Heart left ventricle (tissue), 16 donors: Measurements from ENCODE around the gene HAUS3. TPM values are rescaled to one million over a fixed set of nuclear protein-coding genes. Genes with fewer than 3 reads are reported as not detected.

ENCODE experiments used
- ATAC-seq, 4 donors: fragments of 200-7000 bp; cut with Tn5 transposase; one replicate each; pipeline ENCODE4 v1.9.1; 2020 to 2022; ENCODE audit warnings: moderate library complexity in 4 of 4, mild to moderate bottlenecking in 3 of 4, moderate number of reproducible peaks in 1 of 4
- DNase-seq, 5 donors: peaks; one replicate each; pipeline ENCODE4 v3.0.0-alpha.2; 2020
- H3K27ac ChIP-seq, 12 donors: fragments of 200-600 bp; sonication (generic) in 4 of 12; one replicate each; pipeline versions ENCODE4 v1.5.0 to v1.8.0; 2016 to 2022; ENCODE audit warnings: mild to moderate bottlenecking in 2 of 12
- H3K27me3 ChIP-seq, 9 donors: fragments of 200-600 bp; sonication (generic) in 2 of 9; one replicate each; pipeline versions ENCODE4 v1.5.1 to v1.8.0; 2016 to 2022; ENCODE audit warnings: mild to moderate bottlenecking in 3 of 9
- H3K36me3 ChIP-seq, 9 donors: fragments of 200-600 bp; sonication (generic) in 2 of 9; one replicate each; pipeline versions ENCODE4 v1.5.0 to v1.8.0; 2018 to 2022; ENCODE audit warnings: mild to moderate bottlenecking in 2 of 9
- H3K4me1 ChIP-seq, 12 donors: fragments of 200-600 bp; sonication (generic) in 4 of 12; one replicate each; pipeline versions ENCODE4 v1.5.0 to v1.8.0; 2016 to 2022; ENCODE audit warnings: mild to moderate bottlenecking in 3 of 12
- H3K4me3 ChIP-seq, 12 donors: fragments of 200-600 bp; sonication (generic) in 4 of 12; one replicate each; pipeline versions ENCODE4 v1.5.0 to v1.8.0; 2017 to 2022; ENCODE audit warnings: mild to moderate bottlenecking in 9 of 12, moderate library complexity in 4 of 12
- H3K9me3 ChIP-seq, 12 donors: fragments of 200-600 bp; sonication (generic) in 4 of 12; one replicate each; pipeline versions ENCODE4 v1.5.0 to v1.8.0; 2016 to 2022; ENCODE audit warnings: mild to moderate bottlenecking in 1 of 12
- CTCF ChIP-seq, 12 donors: fragments of 200-600 bp; sonication (generic) in 4 of 12; IDR thresholded peaks; one replicate each; pipeline versions ENCODE4 v1.5.0 to v1.8.0; 2018 to 2022; ENCODE audit warnings: antibody characterized with exemption in 12 of 12, mild to moderate bottlenecking in 5 of 12
- POLR2A ChIP-seq, 2 donors: fragments of 450-650 bp; IDR thresholded peaks; one replicate each; pipeline ENCODE4 v1.6.1; 2017; ENCODE audit warnings: antibody characterized with exemption in 2 of 2, mild to moderate bottlenecking in 2 of 2, moderate library complexity in 2 of 2
- WGBS, 4 donors: extraction: QIAGEN DNeasy Blood & Tissue Kit in 2 of 4; methylation state at CpG; one replicate each; pipeline versions ENCODE4 v1.1.5 to v1.1.7; 2013 to 2018; 5-methylcytosine and 5-hydroxymethylcytosine counted together
- intact Hi-C, 10 donors: fragments of 100-400 bp; cut with DNase I; formaldehyde crosslinking; loops; one replicate each; pipeline versions ENCODE4 v1.11.1 to v1.14.2; 2022
- polyA plus RNA-seq, 2 donors: library from polyadenylated mRNA; stranded (reverse); fragments of 200-250 nt; gene quantifications; one replicate each; pipeline ENCODE4 v1.2.3, GENCODE V29; 2013
- total RNA-seq, 9 donors: library from RNA; depleted of rRNA in 2 of 9; stranded (reverse); fragments of >200 nt in 2 of 9; fragmentation: NEBNext Ultra II Directional in 3 of 9; extraction: Animal tissue kit (Norgen Biotek cat#: 25700) in 3 of 9; gene quantifications; one replicate each; pipeline versions ENCODE4 v1.1.0 to v1.2.4, GENCODE V29; 2016 to 2023
- donor health status: ischemic (EF 13 %, LVEDD 7.1; RV severe dilation, severe dysfunction).
- donor health status: healthy with polysubstance abuse.
- donor health status: DM: no; HTN: yes; CAD: no.
- donor health status: DM: no; HTN: no; CAD: no.
- donor health status: ischemic (EF 25% LVEDD 6.9; RV normal size, moderate dysfunction).
- donor health status: ischemic (EF 25% LVEDD 5.7; RV mildly dilated, moderate dysfunction).
- donor health status: healthy.
- donor health status: DM: yes; HTN: yes; CAD: no.
- donor health status: ischemic (EF 35%, LVEDD 5.7; RV mildly dilated, moderate dysfunction).
- donor health status: nonischemic (EF 11% LVEDD 7.7; RV severe dilation, severe dysfunction).
- donor health status: DM: yes; HTN: yes; CAD: no.
- donor health status: PGD.
- donor health status: ischemic (EF 29% LVEDD 5.4; RV normal size, mild dysfunction).
- donor health status: nonischemic (EF 23%, LVEDD 6.1; RV moderate dilation, normal function).

The HAUS3 gene
- total and polyA plus RNA-seq, 11 donors = 4.2 to 8.3 (median 6.3) TPM

DNA sequence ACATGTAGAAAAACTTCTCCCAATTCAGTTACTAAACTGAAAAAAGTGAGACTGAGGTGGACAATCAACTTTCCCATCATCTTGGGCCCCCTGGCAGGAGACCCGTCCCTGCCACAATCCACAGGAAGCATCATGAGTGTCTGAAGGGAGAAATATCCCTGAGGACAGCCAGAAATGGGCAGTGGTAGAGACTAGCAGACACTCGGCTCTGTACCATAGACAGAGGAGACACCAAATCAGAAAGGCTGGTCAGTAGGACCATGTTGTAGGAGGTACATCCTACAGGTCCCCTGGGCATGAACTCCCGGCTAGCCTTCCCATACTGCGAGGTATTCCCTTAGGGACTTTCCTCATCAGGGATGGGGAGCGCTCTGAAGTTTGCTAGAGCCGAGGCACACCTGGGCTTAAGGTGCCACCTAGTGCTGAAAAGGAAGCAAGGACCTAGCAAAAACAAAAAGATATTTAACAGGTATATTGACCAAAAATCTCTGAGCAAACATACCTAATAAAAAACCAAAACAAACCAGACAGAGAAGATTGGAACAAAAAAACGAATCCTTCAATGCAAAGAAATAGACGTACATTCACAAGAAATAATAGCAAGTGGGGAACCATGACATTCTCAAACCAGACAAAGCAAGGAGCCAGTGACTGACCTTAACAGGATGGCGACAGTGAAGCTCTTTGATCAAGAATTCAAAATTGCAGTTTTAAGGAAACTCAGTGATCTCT lies 55.6 kb downstream of the HAUS3 start:
- DNase-seq = no peak
- intact Hi-C loops = no loop called here
- 51 to 59% (median 56%) methylated on average over 9 of the region's 9 CpGs for WGBS, 4 donors
- no peak overlapping the region for H3K27ac ChIP-seq
- no peaks in the 10 kb centered on the region for H3K36me3 ChIP-seq
- ATAC-seq = no peak
- H3K9me3 ChIP-seq = peaks cover 0 to 45% (median 15%) of the 10 kb centered on the region in 12 donors
- peak in 1 of 12 donors; percentile 7 for TF ChIP-seq CTCF (IDR thresholded peaks at IDR 0.05)
- no peak for TF ChIP-seq POLR2A (IDR thresholded peaks at IDR 0.05)
- no peak overlapping the region for H3K4me3 ChIP-seq
- no peaks in the 10 kb centered on the region for H3K27me3 ChIP-seq
- no peaks in the 10 kb centered on the region for H3K4me1 ChIP-seq

DNA sequence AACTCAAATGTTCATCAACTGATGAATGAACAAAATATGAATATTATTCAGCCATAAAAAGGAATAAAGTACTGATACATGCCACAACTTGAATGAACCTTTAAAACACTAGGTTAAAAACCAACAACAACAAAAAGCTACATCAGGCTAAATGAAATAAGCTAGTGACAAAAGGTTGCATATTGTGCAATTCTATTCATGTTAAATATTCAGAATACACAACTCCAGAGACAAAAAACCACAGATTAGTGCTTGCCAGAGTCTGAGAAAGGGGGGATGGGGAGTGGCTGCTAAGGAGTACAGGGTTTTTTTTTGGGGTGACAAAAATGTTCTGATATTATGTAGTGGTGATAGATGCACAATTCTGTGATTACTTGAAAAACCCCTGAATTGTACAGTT lies 58.5 kb downstream of the HAUS3 start:
- Histone ChIP-seq H3K27ac (no peak overlapping the region), H3K9me3 (peaks cover 0 to 38% (median 14%) of the 10 kb centered on the region in 12 donors), H3K27me3 (no peaks in the 10 kb centered on the region), H3K36me3 (no peaks in the 10 kb centered on the region), H3K4me3 (no peak overlapping the region), H3K4me1 (no peaks in the 10 kb centered on the region)
- DNase-seq (no peak), ATAC-seq (no peak)
- intact Hi-C loops = no loop called here
- TF ChIP-seq CTCF (IDR thresholded peaks at IDR 0.05) (no peak), POLR2A (IDR thresholded peaks at IDR 0.05) (no peak)

GRCh38 chr4:2182994-2183393 lies 58.9 kb downstream of the HAUS3 start:
- Histone ChIP-seq H3K27me3 (no peaks in the 10 kb centered on the region), H3K27ac (no peak overlapping the region), H3K9me3 (peaks cover 0 to 38% (median 12%) of the 10 kb centered on the region in 12 donors), H3K36me3 (no peaks in the 10 kb centered on the region), H3K4me1 (no peaks in the 10 kb centered on the region), H3K4me3 (no peak overlapping the region)
- intact Hi-C loops = no loop called here
- TF ChIP-seq CTCF (IDR thresholded peaks at IDR 0.05) (no peak), POLR2A (IDR thresholded peaks at IDR 0.05) (no peak)
- no peak for ATAC-seq
- 92 to 97% (median 95%) methylated on average over 3 of the region's 3 CpGs for WGBS, 4 donors
- no peak for DNase-seq

DNA sequence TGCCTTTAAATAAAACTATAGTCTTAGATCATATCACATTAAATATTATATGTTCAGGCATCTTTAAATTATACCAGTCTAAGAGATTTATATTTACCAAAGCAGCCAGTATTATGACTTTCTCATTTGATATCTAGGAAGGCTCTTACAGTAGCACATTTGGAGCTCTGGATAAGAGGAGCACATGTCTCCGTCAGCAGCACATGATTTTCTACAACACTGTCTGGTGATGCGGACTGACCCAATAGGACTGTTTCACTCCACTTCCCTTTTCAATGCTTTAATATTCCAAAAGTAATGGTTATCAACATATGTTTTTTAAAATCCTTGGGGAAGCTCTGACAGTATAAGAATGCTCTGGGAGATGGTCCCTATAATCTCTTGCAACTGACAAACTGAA lies 61.5 kb downstream of the HAUS3 start:
- no peaks in the 10 kb centered on the region for H3K4me1 ChIP-seq
- TF ChIP-seq CTCF (IDR thresholded peaks at IDR 0.05) = no peak
- TF ChIP-seq POLR2A (IDR thresholded peaks at IDR 0.05) = no peak
- H3K27ac ChIP-seq = no peak overlapping the region
- WGBS, 4 donors = 78 to 87% (median 84%) methylated on average over 2 of the region's 2 CpGs
- no peak overlapping the region for H3K4me3 ChIP-seq
- peaks cover 0 to 17% (median 0%) of the 10 kb centered on the region in 12 donors for H3K9me3 ChIP-seq
- no peak for ATAC-seq
- intact Hi-C loops = no loop called here
- no peaks in the 10 kb centered on the region for H3K36me3 ChIP-seq
- no peaks in the 10 kb centered on the region for H3K27me3 ChIP-seq
- DNase-seq = no peak
